ENCODE data around the gene NAT9.

DNA sequence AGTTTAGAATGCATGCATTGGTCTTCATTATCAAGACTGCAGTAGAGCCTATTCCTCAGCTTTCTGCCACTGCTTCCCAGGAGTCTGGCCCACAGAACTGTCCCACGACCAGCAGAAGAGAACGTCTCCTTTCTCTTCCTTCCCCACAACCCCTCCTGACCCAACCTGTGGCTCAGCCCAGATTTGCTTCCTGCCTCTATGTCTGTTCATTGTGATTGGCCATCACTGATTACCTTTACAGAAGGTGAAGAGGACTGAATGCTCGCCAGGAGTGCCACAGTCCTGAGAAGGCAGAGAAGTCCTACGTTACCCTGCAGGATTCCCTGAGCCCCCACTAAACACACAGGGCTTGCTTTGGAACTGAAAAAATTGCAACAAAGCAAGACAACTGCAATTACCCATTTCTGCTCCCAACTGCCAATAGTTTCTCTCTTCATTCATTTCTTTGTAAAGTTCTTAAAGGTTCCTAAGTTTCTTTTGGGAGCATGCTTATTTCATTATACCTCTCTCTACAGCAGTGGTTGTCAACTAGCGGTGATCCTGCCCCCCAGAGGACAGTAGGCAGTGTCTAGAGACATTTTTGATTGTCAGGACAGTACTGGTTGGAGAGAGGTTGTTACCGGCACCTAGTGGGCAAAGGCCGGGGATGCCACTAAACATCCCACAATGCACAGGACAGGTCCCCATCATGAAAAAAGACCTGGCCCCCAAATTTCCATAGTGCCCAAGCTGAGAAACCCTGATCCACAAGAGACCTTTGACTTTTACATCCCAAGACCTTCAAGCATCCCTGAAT lies 4.5 kb upstream of the NAT9 start:
- TF ChIP-seq ZNF565 (CRISPR knock-in tag; conservative IDR thresholded peaks at IDR 0.05; ENCODE audit: low read depth) (no peak), ZFP3 (CRISPR knock-in tag; IDR thresholded peaks at IDR 0.05) (no peak), ARNTL (CRISPR knock-in tag; IDR thresholded peaks at IDR 0.05; ENCODE audit: borderline replicate concordance, low read depth) (no peak), ESRRG (CRISPR knock-in tag; IDR thresholded peaks at IDR 0.05) (no peak), ZNF70 (CRISPR knock-in tag; IDR thresholded peaks at IDR 0.05) (no peak), RARB (CRISPR knock-in tag; IDR thresholded peaks at IDR 0.05) (no peak), ISL1 (CRISPR knock-in tag; IDR thresholded peaks at IDR 0.05) (no peak), BACH2 (CRISPR knock-in tag; IDR thresholded peaks at IDR 0.05; ENCODE audit: borderline replicate concordance) (no peak), ZC3H10 (CRISPR knock-in tag; IDR thresholded peaks at IDR 0.05) (no peak), TCF4 (CRISPR knock-in tag; IDR thresholded peaks at IDR 0.05; ENCODE audit: borderline replicate concordance) (no peak), GLIS3 (CRISPR knock-in tag; IDR thresholded peaks at IDR 0.05) (no peak)
- TF ChIP-seq, protein P1, sequence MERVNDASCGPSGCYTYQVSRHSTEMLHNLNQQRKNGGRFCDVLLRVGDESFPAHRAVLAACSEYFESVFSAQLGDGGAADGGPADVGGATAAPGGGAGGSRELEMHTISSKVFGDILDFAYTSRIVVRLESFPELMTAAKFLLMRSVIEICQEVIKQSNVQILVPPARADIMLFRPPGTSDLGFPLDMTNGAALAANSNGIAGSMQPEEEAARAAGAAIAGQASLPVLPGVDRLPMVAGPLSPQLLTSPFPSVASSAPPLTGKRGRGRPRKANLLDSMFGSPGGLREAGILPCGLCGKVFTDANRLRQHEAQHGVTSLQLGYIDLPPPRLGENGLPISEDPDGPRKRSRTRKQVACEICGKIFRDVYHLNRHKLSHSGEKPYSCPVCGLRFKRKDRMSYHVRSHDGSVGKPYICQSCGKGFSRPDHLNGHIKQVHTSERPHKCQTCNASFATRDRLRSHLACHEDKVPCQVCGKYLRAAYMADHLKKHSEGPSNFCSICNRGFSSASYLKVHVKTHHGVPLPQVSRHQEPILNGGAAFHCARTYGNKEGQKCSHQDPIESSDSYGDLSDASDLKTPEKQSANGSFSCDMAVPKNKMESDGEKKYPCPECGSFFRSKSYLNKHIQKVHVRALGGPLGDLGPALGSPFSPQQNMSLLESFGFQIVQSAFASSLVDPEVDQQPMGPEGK (CRISPR knock-in tag; IDR thresholded peaks at IDR 0.05; ENCODE audit: borderline replicate concordance) = no peak
- TF ChIP-seq, protein P2, sequence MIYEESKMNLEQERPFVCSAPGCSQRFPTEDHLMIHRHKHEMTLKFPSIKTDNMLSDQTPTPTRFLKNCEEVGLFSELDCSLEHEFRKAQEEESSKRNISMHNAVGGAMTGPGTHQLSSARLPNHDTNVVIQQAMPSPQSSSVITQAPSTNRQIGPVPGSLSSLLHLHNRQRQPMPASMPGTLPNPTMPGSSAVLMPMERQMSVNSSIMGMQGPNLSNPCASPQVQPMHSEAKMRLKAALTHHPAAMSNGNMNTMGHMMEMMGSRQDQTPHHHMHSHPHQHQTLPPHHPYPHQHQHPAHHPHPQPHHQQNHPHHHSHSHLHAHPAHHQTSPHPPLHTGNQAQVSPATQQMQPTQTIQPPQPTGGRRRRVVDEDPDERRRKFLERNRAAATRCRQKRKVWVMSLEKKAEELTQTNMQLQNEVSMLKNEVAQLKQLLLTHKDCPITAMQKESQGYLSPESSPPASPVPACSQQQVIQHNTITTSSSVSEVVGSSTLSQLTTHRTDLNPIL (CRISPR knock-in tag; IDR thresholded peaks at IDR 0.05; ENCODE audit: low read depth) = no peak
- TF ChIP-seq, protein P3, sequence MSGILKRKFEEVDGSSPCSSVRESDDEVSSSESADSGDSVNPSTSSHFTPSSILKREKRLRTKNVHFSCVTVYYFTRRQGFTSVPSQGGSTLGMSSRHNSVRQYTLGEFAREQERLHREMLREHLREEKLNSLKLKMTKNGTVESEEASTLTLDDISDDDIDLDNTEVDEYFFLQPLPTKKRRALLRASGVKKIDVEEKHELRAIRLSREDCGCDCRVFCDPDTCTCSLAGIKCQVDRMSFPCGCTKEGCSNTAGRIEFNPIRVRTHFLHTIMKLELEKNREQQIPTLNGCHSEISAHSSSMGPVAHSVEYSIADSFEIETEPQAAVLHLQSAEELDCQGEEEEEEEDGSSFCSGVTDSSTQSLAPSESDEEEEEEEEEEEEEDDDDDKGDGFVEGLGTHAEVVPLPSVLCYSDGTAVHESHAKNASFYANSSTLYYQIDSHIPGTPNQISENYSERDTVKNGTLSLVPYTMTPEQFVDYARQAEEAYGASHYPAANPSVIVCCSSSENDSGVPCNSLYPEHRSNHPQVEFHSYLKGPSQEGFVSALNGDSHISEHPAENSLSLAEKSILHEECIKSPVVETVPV (CRISPR knock-in tag; IDR thresholded peaks at IDR 0.05) = no peak
